ENCODE measurements around the gene RAB34. TPM values are rescaled to one million over a fixed set of nuclear protein-coding genes. Genes with fewer than 3 reads are reported as not detected.

Gene RAB34
- polyA plus RNA-seq, 2 of the 4 experiments (the other 2 are of a cell fraction) = 211 to 288 TPM

- no peak for TF ChIP-seq FOSL2 (IDR thresholded peaks at IDR 0.05)
- TF ChIP-seq FOSL2 (CRISPR knock-in tag; IDR thresholded peaks at IDR 0.05) = peak; percentile 45
- no peak for TF ChIP-seq RAD21 (conservative IDR thresholded peaks at IDR 0.05 in 1 of 2, IDR thresholded peaks at IDR 0.05 in 1 of 2)
- peak; percentile 54; the same call in 1 of the 2 replicates for TF ChIP-seq PHF8 (IDR thresholded peaks at IDR 0.05; ENCODE audit: borderline replicate concordance, low read depth)
- TF ChIP-seq SMC3 (IDR thresholded peaks at IDR 0.05) = no peak
- peak; percentile 80 for TF ChIP-seq BCL3 (IDR thresholded peaks at IDR 0.05)
- TF ChIP-seq BHLHE40 (IDR thresholded peaks at IDR 0.05; ENCODE audit: low read depth, low read length) = peak; percentile 90
- peak; percentile 64 for TF ChIP-seq FOSB (CRISPR knock-in tag; IDR thresholded peaks at IDR 0.05)
- no peak for TF ChIP-seq CHD4 (IDR thresholded peaks at IDR 0.05; ENCODE audit: borderline replicate concordance)
- TF ChIP-seq USF2 (IDR thresholded peaks at IDR 0.05) = peak; percentile 30; the same call in 1 of the 2 replicates
- TF ChIP-seq ELK1 (IDR thresholded peaks at IDR 0.05; ENCODE audit: low read depth, low read length) = no peak
- TF ChIP-seq RFX5 (IDR thresholded peaks at IDR 0.05) = no peak
- TF ChIP-seq MAX (IDR thresholded peaks at IDR 0.05) = peak; percentile 96
- peak; percentile 81 for TF ChIP-seq POLR2A (IDR thresholded peaks at IDR 0.05; ENCODE audit: low read length)
- TF ChIP-seq GATA3 (IDR thresholded peaks at IDR 0.05; ENCODE audit: borderline replicate concordance) = no peak; the same call in 1 of the 2 replicates
- TF ChIP-seq HES2 (IDR thresholded peaks at IDR 0.05) = no peak
- TF ChIP-seq ZFP36 (IDR thresholded peaks at IDR 0.05; ENCODE audit: borderline replicate concordance, partially characterized antibody) = no peak
- TF ChIP-seq JUNB (IDR thresholded peaks at IDR 0.05) = no peak
- TF ChIP-seq MAZ (IDR thresholded peaks at IDR 0.05; ENCODE audit: borderline replicate concordance, low read depth, low read length) = peak; percentile 67; the same call in 1 of the 2 replicates
- peak; percentile 63 for TF ChIP-seq HOXB5 (CRISPR knock-in tag; IDR thresholded peaks at IDR 0.05)
- TF ChIP-seq FOXS1 (CRISPR knock-in tag; IDR thresholded peaks at IDR 0.05) = no peak
- TF ChIP-seq NPAS2 (CRISPR knock-in tag; IDR thresholded peaks at IDR 0.05; ENCODE audit: borderline replicate concordance) = no peak
- TF ChIP-seq NR3C1 (IDR thresholded peaks at IDR 0.05) = no peak
- TF ChIP-seq SREBF2 (IDR thresholded peaks at IDR 0.05) = no peak
- no peak for TF ChIP-seq HEYL (CRISPR knock-in tag; IDR thresholded peaks at IDR 0.05)
- TF ChIP-seq ZNF302 (CRISPR knock-in tag; IDR thresholded peaks at IDR 0.05) = no peak
- no peak for TF ChIP-seq RARB (CRISPR knock-in tag; IDR thresholded peaks at IDR 0.05)
- no peak; the same call in 1 of the 2 replicates for TF ChIP-seq REST (IDR thresholded peaks at IDR 0.05)
- TF ChIP-seq HOXA7 (CRISPR knock-in tag; IDR thresholded peaks at IDR 0.05) = peak; percentile 88
- TF ChIP-seq KDM1A (IDR thresholded peaks at IDR 0.05; ENCODE audit: low read depth) = no peak
- TF ChIP-seq HDAC2 (IDR thresholded peaks at IDR 0.05) = no peak
- TF ChIP-seq E2F6 (IDR thresholded peaks at IDR 0.05; ENCODE audit: borderline replicate concordance, low read depth) = peak; percentile 83
- no peak for TF ChIP-seq KDM5A (IDR thresholded peaks at IDR 0.05)
- TF ChIP-seq NFE2L2 (conservative IDR thresholded peaks at IDR 0.05; ENCODE audit: low read length) = no peak
- peak; percentile 98 for TF ChIP-seq TP53 (CRISPR knock-in tag; IDR thresholded peaks at IDR 0.05)
- TF ChIP-seq EHMT2 (IDR thresholded peaks at IDR 0.05; ENCODE audit: low read depth) = no peak
- TF ChIP-seq EHF (CRISPR knock-in tag; IDR thresholded peaks at IDR 0.05) = peak; percentile 84
- peak; percentile 97 for TF ChIP-seq TFCP2L1 (CRISPR knock-in tag; IDR thresholded peaks at IDR 0.05)
- peak; percentile 11 to 73; a peak in 2 of 5 replicates for TF ChIP-seq JUN (IDR thresholded peaks at IDR 0.05)
Observed at GRCh38 chr17:28725660-28726225, 8.1 kb upstream of the RAB34 start (continued).

Data from A549 (cell line).